ENCODE measurements around the gene CARD11.
"Not testable (repeated sequence)": the region's sequence is repeated elsewhere in the genome, so short reads cannot be mapped to it uniquely, and the experiment has no call there.

The CARD11 gene

GRCh38 chr7:3025616-3026015, 18.1 kb downstream of the CARD11 start:
- in situ Hi-C loops (cut with MboI; ENCODE audit: low sequenced_read_pairs), result no loop called here
- Histone ChIP-seq H3K4me3 (no peak overlapping the region), H3K9me3 (peaks cover 3% of the 10 kb centered on the region; the same call in 1 of the 2 replicates)

GRCh38 chr7:3021825-3022224, 21.8 kb downstream of the CARD11 start:
- in situ Hi-C loops (cut with MboI; ENCODE audit: low sequenced_read_pairs), result no loop called here
- Histone ChIP-seq H3K4me1 (no peaks in the 10 kb centered on the region), H3K9me3 (peaks cover 3% of the 10 kb centered on the region; the same call in 1 of the 2 replicates), H3K27me3 (ENCODE audit: low read depth) (no peaks in the 10 kb centered on the region), H3K36me3 (replicated peaks) (no peaks in the 10 kb centered on the region), H3K4me3 (no peak overlapping the region)
- no peak for DNase-seq (ENCODE audit: low spot score in 2 of 2)

More at GRCh38 chr7:3025616-3026015, 18.1 kb downstream of the CARD11 start:
- no peaks in the 10 kb centered on the region for H3K4me1 ChIP-seq
- H3K27me3 ChIP-seq (ENCODE audit: low read depth), result no peaks in the 10 kb centered on the region
- H3K36me3 ChIP-seq (replicated peaks), result no peaks in the 10 kb centered on the region
- no peak for DNase-seq (ENCODE audit: low spot score in 2 of 2)

DNA sequence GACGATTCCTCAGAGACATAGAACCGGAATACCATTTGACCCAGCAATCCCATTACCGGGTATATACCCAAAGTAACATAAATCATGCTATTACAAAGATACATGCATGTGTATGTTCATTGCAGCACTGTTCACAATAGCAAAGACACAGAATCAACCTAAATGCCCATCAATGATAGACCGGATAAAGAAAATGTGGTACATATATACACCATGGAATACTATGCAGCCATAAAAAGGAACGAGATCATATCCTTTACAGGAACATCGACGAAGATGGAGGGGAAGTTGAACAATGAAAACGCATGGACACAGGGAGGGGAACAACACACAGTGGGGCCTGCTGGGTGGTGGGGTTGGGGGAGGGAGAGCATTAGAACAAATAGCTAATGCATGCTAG, 22.4 kb downstream of the CARD11 start:
- H3K27me3 ChIP-seq (ENCODE audit: low read depth); H3K36me3 ChIP-seq (replicated peaks); in situ Hi-C loops (cut with MboI; ENCODE audit: low sequenced_read_pairs): not testable (repeated sequence)

DNA sequence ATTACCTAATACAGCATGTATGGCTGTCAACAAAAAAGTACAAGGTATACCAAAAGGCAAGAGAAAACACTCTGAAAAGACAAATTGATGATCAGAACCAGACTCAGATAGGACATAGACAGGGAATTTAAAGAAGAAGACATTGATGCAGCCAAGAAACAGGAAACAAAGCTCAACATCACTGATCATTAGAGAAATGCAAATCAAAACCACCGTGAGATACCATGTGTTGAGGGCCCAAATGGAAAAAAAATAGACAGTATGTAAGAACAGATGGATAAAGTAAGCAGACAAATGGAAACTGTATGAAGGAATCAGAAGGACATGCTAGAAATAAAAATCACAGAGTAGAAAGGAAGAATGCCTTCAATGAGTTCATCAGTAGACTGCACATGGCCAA, 23.3 kb downstream of the CARD11 start:
- H3K4me3 ChIP-seq, result no peak overlapping the region
- H3K4me1 ChIP-seq, result no peaks in the 10 kb centered on the region
- no peaks in the 10 kb centered on the region for H3K36me3 ChIP-seq (replicated peaks)
- in situ Hi-C loops (cut with MboI; ENCODE audit: low sequenced_read_pairs), result no loop called here
- H3K27me3 ChIP-seq (ENCODE audit: low read depth), result no peaks in the 10 kb centered on the region
- H3K9me3 ChIP-seq, result peaks cover 3% of the 10 kb centered on the region; the same call in 1 of the 2 replicates
- no peak for DNase-seq (ENCODE audit: low spot score in 2 of 2)

More for the DNA sequence above, 22.4 kb downstream of the CARD11 start:
- not testable (repeated sequence) for H3K9me3 ChIP-seq; H3K4me3 ChIP-seq; H3K4me1 ChIP-seq; DNase-seq (ENCODE audit: low spot score in 2 of 2)

DNA sequence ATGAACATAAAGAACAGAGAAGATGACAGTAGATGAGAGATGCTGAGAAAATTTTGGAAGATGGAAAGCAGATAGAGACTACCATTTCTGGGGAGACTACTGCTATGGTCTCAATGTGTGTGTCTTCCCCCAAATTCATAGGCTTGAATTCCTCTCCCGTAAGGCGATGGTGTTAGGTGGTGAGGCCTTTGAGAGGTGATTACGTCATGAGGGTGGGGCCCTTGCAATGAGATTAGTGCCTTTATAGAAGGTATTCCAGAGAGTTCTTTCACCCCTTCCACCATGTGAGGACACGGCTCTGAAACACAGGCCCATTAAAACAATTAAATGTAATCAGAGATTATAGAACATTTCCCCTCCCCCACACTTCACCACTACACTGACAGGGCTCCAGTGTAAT, 23.9 kb downstream of the CARD11 start:
- no peaks in the 10 kb centered on the region for H3K36me3 ChIP-seq (replicated peaks)
- peaks cover 3% of the 10 kb centered on the region; the same call in 1 of the 2 replicates for H3K9me3 ChIP-seq
- DNase-seq (ENCODE audit: low spot score in 2 of 2), result no peak
- H3K4me3 ChIP-seq, result no peak overlapping the region
- no peaks in the 10 kb centered on the region for H3K4me1 ChIP-seq
- no peaks in the 10 kb centered on the region for H3K27me3 ChIP-seq (ENCODE audit: low read depth)
- in situ Hi-C loops (cut with MboI; ENCODE audit: low sequenced_read_pairs), result no loop called here

DNA sequence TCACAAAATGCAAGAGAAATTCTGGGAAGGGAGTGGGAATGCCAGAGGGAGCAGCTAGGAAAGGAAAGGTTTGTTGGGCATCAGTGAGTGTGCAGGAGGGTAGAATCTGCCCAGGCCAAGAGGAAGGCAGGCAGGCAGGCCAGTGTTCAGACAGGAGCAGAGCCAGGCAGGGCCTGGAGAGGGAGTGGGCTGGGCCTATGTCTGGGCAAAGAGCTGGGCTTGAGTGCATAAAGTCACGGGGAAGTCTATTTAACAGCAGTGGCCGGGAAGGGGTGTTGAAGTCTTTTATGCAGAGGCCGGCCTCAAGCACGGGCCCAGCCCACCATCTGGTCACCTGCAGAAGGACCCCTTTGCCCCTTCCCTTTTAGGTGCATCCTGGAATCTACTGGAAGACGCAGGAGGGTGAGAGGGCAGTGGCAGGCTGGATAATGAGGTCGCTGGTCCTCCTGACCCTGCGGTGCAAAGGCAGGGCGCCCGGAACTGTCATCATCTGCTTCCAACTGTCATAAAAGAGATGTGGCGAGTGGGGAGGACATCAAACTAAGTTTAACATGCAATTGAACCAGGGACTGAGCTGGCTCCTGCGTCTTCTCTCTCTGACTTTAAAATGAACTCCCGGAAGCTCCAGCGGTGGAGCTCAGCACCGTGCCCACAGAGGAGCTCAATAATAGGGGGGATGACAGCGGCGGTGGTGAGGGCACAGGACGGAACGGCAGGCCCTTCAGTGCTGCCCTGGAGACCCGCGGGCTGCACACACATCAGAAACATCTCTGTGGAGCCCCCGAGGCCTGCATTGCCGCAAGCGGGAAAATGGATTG, 29.5 kb downstream of the CARD11 start:
- no peak for DNase-seq (ENCODE audit: low spot score in 2 of 2)
- no peaks in the 10 kb centered on the region for H3K36me3 ChIP-seq (replicated peaks)
- no peaks in the 10 kb centered on the region for H3K27me3 ChIP-seq (ENCODE audit: low read depth)
- no peaks in the 10 kb centered on the region for H3K9me3 ChIP-seq
- in situ Hi-C loops (cut with MboI; ENCODE audit: low sequenced_read_pairs), result no loop called here
- H3K4me1 ChIP-seq, result no peaks in the 10 kb centered on the region
- H3K4me3 ChIP-seq, result no peak overlapping the region

- no peaks in the 10 kb centered on the region for H3K27me3 ChIP-seq (ENCODE audit: low read depth)
- no peaks in the 10 kb centered on the region for H3K36me3 ChIP-seq (replicated peaks)
- DNase-seq (ENCODE audit: low spot score in 2 of 2), result no peak
- no peak overlapping the region for H3K4me3 ChIP-seq
- H3K9me3 ChIP-seq, result no peaks in the 10 kb centered on the region
- no peaks in the 10 kb centered on the region for H3K4me1 ChIP-seq
- in situ Hi-C loops (cut with MboI; ENCODE audit: low sequenced_read_pairs), result no loop called here
Observed at GRCh38 chr7:3011211-3011852, 32.3 kb downstream of the CARD11 start.

GRCh38 chr7:3010161-3010560, 33.5 kb downstream of the CARD11 start:
- H3K27me3 ChIP-seq (ENCODE audit: low read depth), result no peaks in the 10 kb centered on the region
- H3K4me1 ChIP-seq, result no peaks in the 10 kb centered on the region
- no peaks in the 10 kb centered on the region for H3K36me3 ChIP-seq (replicated peaks)
- DNase-seq (ENCODE audit: low spot score in 2 of 2), result no peak
- in situ Hi-C loops (cut with MboI; ENCODE audit: low sequenced_read_pairs), result no loop called here
- no peak overlapping the region for H3K4me3 ChIP-seq
- no peaks in the 10 kb centered on the region for H3K9me3 ChIP-seq

DNA sequence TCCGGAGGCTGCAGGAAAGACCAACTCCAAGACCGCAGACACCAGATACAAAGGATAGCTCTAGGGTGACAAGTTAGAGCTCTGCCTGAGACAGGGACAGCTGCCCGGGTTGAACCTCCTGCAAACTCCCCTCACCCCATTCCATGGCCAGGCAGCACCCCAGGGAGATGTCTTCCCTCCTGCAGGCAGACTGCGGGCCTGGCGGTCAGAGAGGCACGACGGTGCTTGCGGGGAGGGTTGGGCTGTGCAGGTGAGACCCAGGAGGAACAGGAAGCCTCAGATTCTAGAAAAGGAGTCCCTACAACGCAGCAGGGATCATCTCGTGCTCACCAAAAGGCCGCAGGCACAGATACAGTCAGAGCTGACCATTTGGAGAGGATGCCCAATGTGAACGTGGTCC, 34.6 kb downstream of the CARD11 start:
- no peak overlapping the region for H3K4me3 ChIP-seq
- no peaks in the 10 kb centered on the region for H3K27me3 ChIP-seq (ENCODE audit: low read depth)
- H3K9me3 ChIP-seq, result no peaks in the 10 kb centered on the region
- no peak for DNase-seq (ENCODE audit: low spot score in 2 of 2)
- no peaks in the 10 kb centered on the region for H3K4me1 ChIP-seq
- in situ Hi-C loops (cut with MboI; ENCODE audit: low sequenced_read_pairs), result no loop called here
- H3K36me3 ChIP-seq (replicated peaks), result no peaks in the 10 kb centered on the region

GRCh38 chr7:3008386-3008785, 35.3 kb downstream of the CARD11 start:
- Histone ChIP-seq H3K4me3 (no peak overlapping the region), H3K27me3 (ENCODE audit: low read depth) (no peaks in the 10 kb centered on the region), H3K4me1 (no peaks in the 10 kb centered on the region), H3K36me3 (replicated peaks) (no peaks in the 10 kb centered on the region), H3K9me3 (no peaks in the 10 kb centered on the region)
- in situ Hi-C loops (cut with MboI; ENCODE audit: low sequenced_read_pairs), result no loop called here
- DNase-seq (ENCODE audit: low spot score in 2 of 2), result no peak

DNA sequence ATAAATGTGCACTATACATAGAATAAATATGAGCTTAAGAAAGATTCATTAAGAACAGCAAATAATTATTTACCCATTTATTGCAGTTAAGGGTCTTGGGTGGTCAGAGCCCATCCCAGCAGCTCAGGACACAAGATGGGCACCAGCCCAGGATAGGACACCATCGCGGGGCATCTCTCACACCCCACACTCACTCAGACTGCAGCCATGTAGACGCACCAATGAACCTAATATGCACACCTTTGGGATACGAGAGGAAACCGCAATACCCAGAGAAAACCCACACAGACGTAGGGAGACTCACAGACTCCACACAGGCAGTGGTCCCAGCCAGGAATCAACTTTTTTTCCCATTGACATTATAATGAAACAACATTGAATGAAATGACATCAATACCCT, 36.0 kb downstream of the CARD11 start:
- Histone ChIP-seq H3K27me3 (ENCODE audit: low read depth) (no peaks in the 10 kb centered on the region), H3K4me3 (no peak overlapping the region), H3K36me3 (replicated peaks) (no peaks in the 10 kb centered on the region), H3K4me1 (no peaks in the 10 kb centered on the region), H3K9me3 (no peaks in the 10 kb centered on the region)
- DNase-seq (ENCODE audit: low spot score in 2 of 2), result no peak
- in situ Hi-C loops (cut with MboI; ENCODE audit: low sequenced_read_pairs), result no loop called here

GRCh38 chr7:3005257-3005656, 38.4 kb downstream of the CARD11 start:
- no peaks in the 10 kb centered on the region for H3K4me1 ChIP-seq
- H3K4me3 ChIP-seq, result no peak overlapping the region
- no peak for DNase-seq (ENCODE audit: low spot score in 2 of 2)
- no peaks in the 10 kb centered on the region for H3K36me3 ChIP-seq (replicated peaks)
- in situ Hi-C loops (cut with MboI; ENCODE audit: low sequenced_read_pairs), result no loop called here
- no peaks in the 10 kb centered on the region for H3K27me3 ChIP-seq (ENCODE audit: low read depth)
- H3K9me3 ChIP-seq, result no peaks in the 10 kb centered on the region

- no peaks in the 10 kb centered on the region for H3K4me1 ChIP-seq
- H3K9me3 ChIP-seq, result no peaks in the 10 kb centered on the region
- in situ Hi-C loops (cut with MboI; ENCODE audit: low sequenced_read_pairs), result no loop called here
- H3K36me3 ChIP-seq (replicated peaks), result no peaks in the 10 kb centered on the region
- H3K27me3 ChIP-seq (ENCODE audit: low read depth), result no peaks in the 10 kb centered on the region
- DNase-seq (ENCODE audit: low spot score in 2 of 2), result no peak
- H3K4me3 ChIP-seq, result no peak overlapping the region
Observed at GRCh38 chr7:3003936-3004335, 39.7 kb downstream of the CARD11 start.

GRCh38 chr7:3002631-3003030, 41.0 kb downstream of the CARD11 start:
- in situ Hi-C loops (cut with MboI; ENCODE audit: low sequenced_read_pairs), result no loop called here

More at GRCh38 chr7:3002631-3003030, 41.0 kb downstream of the CARD11 start:
- H3K36me3 ChIP-seq (replicated peaks), result no peaks in the 10 kb centered on the region
- H3K27me3 ChIP-seq (ENCODE audit: low read depth), result no peaks in the 10 kb centered on the region
- H3K9me3 ChIP-seq, result no peaks in the 10 kb centered on the region
- no peaks in the 10 kb centered on the region for H3K4me1 ChIP-seq
- no peak overlapping the region for H3K4me3 ChIP-seq
- DNase-seq (ENCODE audit: low spot score in 2 of 2), result no peak

All from HAP-1 (cell line).